DND-41 (cell line): ENCODE data around the gene RUNX3.
A peak's percentile ranks its signal among the peaks of the same experiment; 100 is the strongest.

ENCODE experiments used
- ATAC-seq: fragments of 200-7000 bp; cut with Tn5 transposase; 3 replicates; pipeline ENCODE4 v1.9.1; 2021; ENCODE audit warnings: low read depth; ENCODE audit not compliant: insufficient read depth
- DNase-seq: peaks from one replicate; pipeline ENCODE4 v3.0.0-alpha.2; 2020
- H2AFZ ChIP-seq: 2 replicates; pipeline ENCODE4 v1.6.0; 2012; ENCODE audit warnings: low read depth, low read length
- H3K27ac ChIP-seq: 2 replicates; pipeline ENCODE4 v1.5.1; 2012; ENCODE audit warnings: low read length, inconsistent platforms
- H3K27me3 ChIP-seq: fragments of 200-600 bp; sonication (generic); 2 replicates; pipeline ENCODE4 v1.6.0; 2012; ENCODE audit warnings: low read length, mild to moderate bottlenecking, inconsistent platforms; ENCODE audit not compliant: insufficient read depth, poor library complexity
- H3K36me3 ChIP-seq: 2 replicates; pipeline ENCODE4 v1.5.1; 2012; ENCODE audit warnings: low read length, inconsistent platforms; ENCODE audit not compliant: insufficient read depth
- H3K4me1 ChIP-seq: 2 replicates; pipeline ENCODE4 v1.5.1; 2012; ENCODE audit warnings: mild to moderate bottlenecking, low read length; ENCODE audit not compliant: insufficient read depth
- H3K4me2 ChIP-seq: 2 replicates; pipeline ENCODE4 v1.6.0; 2012; ENCODE audit warnings: mild to moderate bottlenecking, moderate library complexity, low read length, inconsistent platforms; ENCODE audit not compliant: insufficient read depth
- H3K4me3 ChIP-seq, 2 experiments: fragments of 200-600 bp in 1 of 2; shearing (Covaris generic) in 1 of 2; 2 replicates each; pipeline ENCODE4 v1.5.1; 2012 to 2016; ENCODE audit warnings: inconsistent platforms in 2 of 2, low read length in 2 of 2, mild to moderate bottlenecking in 2 of 2, low read depth in 1 of 2, moderate library complexity in 1 of 2
- H3K79me2 ChIP-seq: 2 replicates; pipeline ENCODE4 v1.6.0; 2012; ENCODE audit warnings: low read length, inconsistent platforms; ENCODE audit not compliant: insufficient read depth
- H3K9ac ChIP-seq: 2 replicates; pipeline ENCODE4 v1.6.0; 2012; ENCODE audit warnings: low read depth, mild to moderate bottlenecking, inconsistent platforms, low read length, moderate library complexity
- H3K9me3 ChIP-seq: 2 replicates; pipeline ENCODE4 v1.5.1; 2012; ENCODE audit warnings: low read length, moderate library complexity, mild to moderate bottlenecking, inconsistent platforms; ENCODE audit not compliant: insufficient read depth, severe bottlenecking
- H4K20me1 ChIP-seq: 2 replicates; pipeline ENCODE4 v1.6.0; 2012; ENCODE audit warnings: low read length; ENCODE audit not compliant: insufficient read depth
- EZH2 ChIP-seq: IDR thresholded peaks from 3 replicates; pipeline ENCODE4 v1.6.1; 2012; ENCODE audit warnings: borderline replicate concordance, low read depth, mild to moderate bottlenecking, moderate library complexity, low read length, inconsistent platforms; ENCODE audit not compliant: severe bottlenecking
- TF ChIP-seq, protein P1 (sequence below): IDR thresholded peaks from 2 replicates; pipeline ENCODE4 v1.5.1; 2012; ENCODE audit warnings: borderline replicate concordance, low read length, moderate library complexity, mild to moderate bottlenecking; ENCODE audit not compliant: poor library complexity, severe bottlenecking; ENCODE audit errors: extremely low read depth

Gene RUNX3

DNA sequence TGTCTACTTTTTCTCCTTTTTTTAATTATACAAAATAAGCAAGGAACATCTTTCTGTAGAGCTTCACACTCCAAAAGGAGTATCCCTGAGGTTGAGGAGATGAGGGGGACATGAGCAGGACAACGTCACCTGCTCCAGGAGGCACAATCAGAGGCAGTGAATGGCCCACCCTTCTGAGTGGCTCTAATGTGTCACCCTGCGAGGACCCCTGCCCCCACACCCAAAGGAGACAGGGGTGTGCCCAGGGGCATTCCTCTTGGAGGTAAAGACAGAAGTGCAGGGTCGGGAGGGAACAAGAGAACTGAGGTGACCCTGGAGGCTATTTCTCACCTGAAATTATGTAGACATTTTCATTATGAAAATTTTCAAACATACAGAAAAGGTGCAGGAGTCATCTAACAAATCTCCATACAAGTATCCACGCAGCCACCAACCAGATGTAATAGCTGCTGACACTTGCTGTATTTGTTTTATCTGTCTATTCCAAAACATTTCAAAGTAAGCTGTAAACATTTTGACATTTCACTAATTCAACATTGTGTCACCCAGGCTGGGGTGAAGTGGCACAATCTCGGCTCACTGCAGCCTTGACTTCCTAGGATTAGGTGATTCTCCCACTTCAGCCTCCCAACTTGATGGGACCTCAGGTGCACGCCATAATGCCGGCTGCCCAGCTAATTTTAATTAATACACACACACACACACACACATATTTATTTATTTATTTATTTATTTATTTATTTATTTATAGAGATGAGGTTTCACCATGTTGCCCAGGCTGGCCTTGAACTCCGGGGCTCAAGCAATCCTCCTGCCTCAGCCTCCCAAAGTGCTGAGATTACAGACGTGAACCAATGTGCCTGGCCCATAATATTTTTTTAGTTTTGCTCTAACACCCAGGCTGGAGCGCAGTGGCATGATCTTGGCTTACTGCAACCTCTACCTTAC is 70.7 kb downstream of the RUNX3 start:
- Histone ChIP-seq H3K4me2 (no peak overlapping the region), H3K27ac (no peak overlapping the region), H4K20me1 (0 out of 2 replicates have a peak, but pooled peaks cover 3% of the 10 kb centered on the region), H3K9ac (no peak overlapping the region), H3K4me3 (no peak overlapping the region), H3K9me3 (no peaks in the 10 kb centered on the region), H3K79me2 (no peaks in the 10 kb centered on the region), H2AFZ (no peak overlapping the region), H3K27me3 (no peaks in the 10 kb centered on the region), H3K4me1 (no peaks in the 10 kb centered on the region), H3K36me3 (no peaks in the 10 kb centered on the region)
- DNase-seq (no peak), ATAC-seq (no peak)
- no peak for TF ChIP-seq EZH2
- TF ChIP-seq, protein P1, sequence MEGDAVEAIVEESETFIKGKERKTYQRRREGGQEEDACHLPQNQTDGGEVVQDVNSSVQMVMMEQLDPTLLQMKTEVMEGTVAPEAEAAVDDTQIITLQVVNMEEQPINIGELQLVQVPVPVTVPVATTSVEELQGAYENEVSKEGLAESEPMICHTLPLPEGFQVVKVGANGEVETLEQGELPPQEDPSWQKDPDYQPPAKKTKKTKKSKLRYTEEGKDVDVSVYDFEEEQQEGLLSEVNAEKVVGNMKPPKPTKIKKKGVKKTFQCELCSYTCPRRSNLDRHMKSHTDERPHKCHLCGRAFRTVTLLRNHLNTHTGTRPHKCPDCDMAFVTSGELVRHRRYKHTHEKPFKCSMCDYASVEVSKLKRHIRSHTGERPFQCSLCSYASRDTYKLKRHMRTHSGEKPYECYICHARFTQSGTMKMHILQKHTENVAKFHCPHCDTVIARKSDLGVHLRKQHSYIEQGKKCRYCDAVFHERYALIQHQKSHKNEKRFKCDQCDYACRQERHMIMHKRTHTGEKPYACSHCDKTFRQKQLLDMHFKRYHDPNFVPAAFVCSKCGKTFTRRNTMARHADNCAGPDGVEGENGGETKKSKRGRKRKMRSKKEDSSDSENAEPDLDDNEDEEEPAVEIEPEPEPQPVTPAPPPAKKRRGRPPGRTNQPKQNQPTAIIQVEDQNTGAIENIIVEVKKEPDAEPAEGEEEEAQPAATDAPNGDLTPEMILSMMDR = no peak

DNA sequence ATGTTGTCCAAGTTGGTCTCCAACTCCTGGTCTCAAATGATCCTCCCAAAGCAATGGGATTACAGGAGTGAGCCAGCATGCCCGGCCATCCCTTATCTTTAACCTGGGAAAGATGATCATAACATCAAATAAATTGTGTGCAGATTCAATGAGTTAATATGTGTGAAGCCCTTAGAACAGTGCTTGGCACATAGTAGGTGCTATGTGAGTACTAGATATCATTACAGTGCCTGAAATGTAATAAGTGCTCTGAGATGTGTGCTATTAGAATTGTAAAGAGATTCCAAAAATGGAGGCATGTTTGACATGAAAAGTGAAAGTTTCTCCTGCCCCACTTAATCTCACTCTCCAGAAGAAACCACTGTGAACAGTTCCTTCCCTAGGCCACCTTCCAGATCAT is 71.8 kb downstream of the RUNX3 start:
- no peaks in the 10 kb centered on the region for H3K9me3 ChIP-seq
- no peaks in the 10 kb centered on the region for H3K4me1 ChIP-seq
- H3K9ac ChIP-seq = no peak overlapping the region
- ATAC-seq (no peak), DNase-seq (no peak)
- H4K20me1 ChIP-seq = no peaks in the 10 kb centered on the region
- no peak overlapping the region for H2AFZ ChIP-seq
- H3K79me2 ChIP-seq = no peaks in the 10 kb centered on the region
- H3K4me3 ChIP-seq = no peak overlapping the region
- no peak overlapping the region for H3K4me2 ChIP-seq
- TF ChIP-seq EZH2 = no peak
- TF ChIP-seq, protein P1 = no peak
- H3K27ac ChIP-seq = no peak overlapping the region
- H3K27me3 ChIP-seq = no peaks in the 10 kb centered on the region
- no peaks in the 10 kb centered on the region for H3K36me3 ChIP-seq

DNA sequence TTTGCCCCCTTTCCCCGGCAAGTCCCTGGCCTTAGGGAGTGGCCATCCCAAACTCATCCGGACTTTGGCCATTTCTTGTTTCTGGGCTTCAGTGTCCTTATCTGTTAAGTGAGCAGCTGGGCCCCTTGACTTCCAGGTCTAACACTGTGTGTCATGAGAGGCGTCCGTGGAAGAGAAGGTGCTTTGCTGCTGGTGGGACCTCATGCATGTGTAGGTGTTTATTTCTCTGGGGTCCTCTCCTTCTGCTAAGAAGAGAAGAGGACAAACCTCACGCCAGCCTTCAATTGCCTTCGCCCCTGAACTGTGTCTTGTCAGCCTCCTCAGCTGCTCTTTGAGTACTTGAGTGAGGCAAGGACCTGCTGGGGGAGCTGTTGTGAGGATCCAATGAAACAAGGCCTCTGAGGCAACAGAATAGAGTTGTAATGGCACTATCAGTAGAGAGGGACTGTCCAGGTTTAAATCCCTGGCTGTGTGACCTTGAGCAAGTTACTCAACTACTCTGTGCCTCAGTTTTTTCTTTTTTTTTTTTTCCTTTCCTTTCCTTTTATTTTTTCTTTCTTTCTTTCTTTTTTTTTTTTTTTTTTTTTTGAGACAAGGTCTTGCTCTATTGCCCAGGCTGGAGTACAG is 72.5 kb downstream of the RUNX3 start:
- DNase-seq (no peak), ATAC-seq (no peak)
- H3K4me3 ChIP-seq = no peak overlapping the region
- H3K4me2 ChIP-seq = no peak overlapping the region
- H3K27me3 ChIP-seq = no peaks in the 10 kb centered on the region
- H3K36me3 ChIP-seq = no peaks in the 10 kb centered on the region
- H4K20me1 ChIP-seq = no peaks in the 10 kb centered on the region
- no peak overlapping the region for H3K27ac ChIP-seq
- H3K9ac ChIP-seq = no peak overlapping the region
- H3K9me3 ChIP-seq = no peaks in the 10 kb centered on the region
- no peaks in the 10 kb centered on the region for H3K79me2 ChIP-seq
- no peak overlapping the region for H2AFZ ChIP-seq
- TF ChIP-seq, protein P1 = peak; percentile 7
- TF ChIP-seq EZH2 = no peak
- no peaks in the 10 kb centered on the region for H3K4me1 ChIP-seq
